HepG2 (cell line): ENCODE measurements around the gene MED13L. TPM values are rescaled to one million over a fixed set of nuclear protein-coding genes. Genes with fewer than 3 reads are reported as not detected.

Experiments
- ATF2 ChIP-seq: sonication (generic); formaldehyde crosslinking; IDR thresholded peaks from 2 replicates; pipeline ENCODE4 v1.4.0; 2020; ENCODE audit warnings: missing genetic modification reagents
- CHD2 ChIP-seq: IDR thresholded peaks from 2 replicates; pipeline ENCODE4 v1.6.1; 2011; ENCODE audit warnings: low read depth, low read length, improper control_type of control experiment
- CREB1 ChIP-seq, 2 experiments: fragments of 450-650 bp in 1 of 2; IDR thresholded peaks; 2 replicates each; pipeline ENCODE4 v1.6.1; 2016 to 2017; ENCODE audit warnings: control low read depth in 1 of 2, mild to moderate bottlenecking in 1 of 2, missing compliant biosample characterization in 1 of 2, missing genetic modification characterization in 1 of 2
- HMGA1 ChIP-seq: sonication (generic); formaldehyde crosslinking; conservative IDR thresholded peaks from 2 replicates; pipeline ENCODE4 v1.4.0; 2020; ENCODE audit warnings: missing genetic modification reagents
- NR2F1 ChIP-seq, 2 experiments: fragments of 450-650 bp in 1 of 2; formaldehyde crosslinking in 1 of 2; IDR thresholded peaks; 2 replicates each; pipeline versions ENCODE4 v1.5.0 to v1.6.1; 2016 to 2020; ENCODE audit warnings: mild to moderate bottlenecking in 1 of 2, missing compliant biosample characterization in 1 of 2, missing genetic modification reagents in 1 of 2, moderate library complexity in 1 of 2
- ONECUT2 ChIP-seq: sonication (generic); formaldehyde crosslinking; IDR thresholded peaks from 2 replicates; pipeline ENCODE4 v1.4.0; 2020; ENCODE audit warnings: missing genetic modification reagents
- PATZ1 ChIP-seq: sonication (generic); formaldehyde crosslinking; IDR thresholded peaks from 2 replicates; pipeline ENCODE4 v1.4.0; 2020; ENCODE audit warnings: missing genetic modification reagents
- XRCC5 ChIP-seq: fragments of 200-400 bp; formaldehyde crosslinking; optimal IDR thresholded peaks from 2 replicates; pipeline ENCODE3; 2017; ENCODE audit warnings: mild to moderate bottlenecking, low read length
- ZFP1 ChIP-seq: IDR thresholded peaks from 2 replicates; pipeline ENCODE4 v1.6.1; 2016
- ZKSCAN1 ChIP-seq: fragments of 150-350 bp; IDR thresholded peaks from 2 replicates; pipeline ENCODE4 v1.6.1; 2014; ENCODE audit warnings: low read length
- ZNF138 ChIP-seq: sonication (generic); formaldehyde crosslinking; IDR thresholded peaks from 2 replicates; pipeline ENCODE4 v1.5.0; 2020; ENCODE audit warnings: mild to moderate bottlenecking, low read depth, missing genetic modification reagents
- ZNF234 ChIP-seq: sonication (generic); formaldehyde crosslinking; conservative IDR thresholded peaks from 2 replicates; pipeline ENCODE4 v1.5.1; 2020; ENCODE audit warnings: mild to moderate bottlenecking, missing genetic modification reagents
- ZNF407 ChIP-seq: sonication (generic); formaldehyde crosslinking; IDR thresholded peaks from one replicate; pipeline ENCODE4 v1.5.1; 2020; ENCODE audit warnings: mild to moderate bottlenecking, missing genetic modification reagents; ENCODE audit errors: not compliant biosample characterization
- ZNF460 ChIP-seq: sonication (generic); formaldehyde crosslinking; IDR thresholded peaks from 2 replicates; pipeline ENCODE4 v1.5.1; 2020; ENCODE audit warnings: missing genetic modification reagents, mild to moderate bottlenecking, borderline replicate concordance
- ZNF501 ChIP-seq: sonication (generic); formaldehyde crosslinking; IDR thresholded peaks from 2 replicates; pipeline ENCODE4 v1.5.1; 2020; ENCODE audit warnings: mild to moderate bottlenecking, moderate library complexity, missing genetic modification reagents
- ZNF792 ChIP-seq: IDR thresholded peaks from 2 replicates; pipeline ENCODE4 v1.6.1; 2016
- polyA plus RNA-seq, 8 experiments: library from polyadenylated mRNA; depleted of rRNA in 3 of 8; stranded (reverse) in 7 of 8; unstranded in 1 of 8; fragments of >200 nt; fragmentation: Illumina TruSeq in 4 of 8; extraction: Trizol in 4 of 8; gene quantifications; 2 replicates each; pipeline versions ENCODE4 v1.2.1 to v1.2.3, GENCODE V29; 2011 to 2016; ENCODE audit warnings: low read depth in 4 of 8, missing spikeins in 1 of 8, mixed read lengths in 1 of 8; ENCODE audit not compliant: insufficient read depth in 1 of 8
- total RNA-seq, 5 experiments: library from RNA; depleted of rRNA; stranded (reverse); fragments of >200 nt; fragmentation: Illumina TruSeq; extraction: Trizol; gene quantifications; 2 replicates each; pipeline ENCODE4 v1.2.3, GENCODE V29; 2016; ENCODE audit warnings: low read depth in 1 of 5
- TF ChIP-seq, protein P1 (sequence below): sonication (generic); formaldehyde crosslinking; IDR thresholded peaks from 2 replicates; pipeline ENCODE4 v1.5.0; 2020; ENCODE audit warnings: missing genetic modification reagents, mild to moderate bottlenecking, borderline replicate concordance

The MED13L gene
- total and polyA plus RNA-seq, 2 of the 13 experiments (the other 11 are each of a cell fraction or from before 2014, with no cell fraction given), result 24.8 to 38.9 TPM

GRCh38 chr12:115946867-115947695 is 330.4 kb downstream of the MED13L start (continued):
- TF ChIP-seq PATZ1 (CRISPR knock-in tag) (peak; percentile 43; the same call in 1 of the 2 replicates), ZNF407 (no peak), ATF2 (no peak), ZNF792 (CRISPR knock-in tag) (no peak), ZNF234 (no peak), HMGA1 (CRISPR knock-in tag) (no peak), ZKSCAN1 (no peak), ZFP1 (CRISPR knock-in tag) (no peak), XRCC5 (no peak), ZNF501 (CRISPR knock-in tag) (no peak), CREB1 (IDR thresholded peaks at IDR 0.05) (no peak), CREB1 (CRISPR knock-in tag; IDR thresholded peaks at IDR 0.05) (no peak), ZNF460 (CRISPR knock-in tag) (no peak), ZNF138 (CRISPR knock-in tag) (no peak), ONECUT2 (CRISPR knock-in tag) (no peak), CHD2 (no peak), NR2F1 (CRISPR knock-in tag; IDR thresholded peaks at IDR 0.05) (no peak)
- TF ChIP-seq, protein P1, sequence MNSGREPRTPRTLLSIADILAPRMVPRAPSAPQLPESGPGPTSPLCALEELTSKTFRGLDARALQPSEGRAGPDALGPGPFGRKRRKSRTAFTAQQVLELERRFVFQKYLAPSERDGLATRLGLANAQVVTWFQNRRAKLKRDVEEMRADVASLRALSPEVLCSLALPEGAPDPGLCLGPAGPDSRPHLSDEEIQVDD, result no peak
